RPMI7951 (cell line): ENCODE measurements around the gene KLHDC4. TPM values are rescaled to one million over a fixed set of nuclear protein-coding genes. Genes with fewer than 3 reads are reported as not detected.
"Not testable (repeated sequence)": the region's sequence is repeated elsewhere in the genome, so short reads cannot be mapped to it uniquely, and the experiment has no call there.

Source experiments
- DNase-seq: peaks from one replicate; pipeline ENCODE4 v3.0.0-alpha.2; 2012; ENCODE audit warnings: low read depth
- total RNA-seq: library from RNA; depleted of rRNA; stranded (reverse); fragments of >200 nt; shearing (Covaris generic); gene quantifications from 2 replicates; pipeline ENCODE4 v1.2.3, GENCODE V29; 2014

KLHDC4 gene
- total RNA-seq, 1 experiment from 2014 or later: 16.0 TPM

DNA sequence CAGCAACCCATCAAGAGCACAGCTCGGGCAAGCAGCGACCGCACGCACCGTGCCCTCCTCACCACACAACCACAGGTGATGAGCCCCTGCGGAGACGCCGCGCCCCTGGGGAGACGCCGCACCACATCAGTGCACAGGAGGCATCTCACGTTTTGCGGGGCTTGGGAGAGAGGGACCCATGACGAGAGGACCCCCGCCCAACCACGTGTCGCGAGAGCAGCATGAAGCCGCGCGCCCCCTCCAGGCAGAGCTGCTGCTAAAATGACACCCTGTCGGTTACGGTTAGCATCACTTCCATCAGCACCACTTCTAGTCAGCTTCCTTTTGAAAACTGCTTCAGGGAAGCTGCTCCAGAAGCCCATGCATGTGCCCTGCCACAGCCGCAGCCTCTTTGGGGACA lies 45.3 kb downstream of the KLHDC4 start:
- no peak for DNase-seq

DNA sequence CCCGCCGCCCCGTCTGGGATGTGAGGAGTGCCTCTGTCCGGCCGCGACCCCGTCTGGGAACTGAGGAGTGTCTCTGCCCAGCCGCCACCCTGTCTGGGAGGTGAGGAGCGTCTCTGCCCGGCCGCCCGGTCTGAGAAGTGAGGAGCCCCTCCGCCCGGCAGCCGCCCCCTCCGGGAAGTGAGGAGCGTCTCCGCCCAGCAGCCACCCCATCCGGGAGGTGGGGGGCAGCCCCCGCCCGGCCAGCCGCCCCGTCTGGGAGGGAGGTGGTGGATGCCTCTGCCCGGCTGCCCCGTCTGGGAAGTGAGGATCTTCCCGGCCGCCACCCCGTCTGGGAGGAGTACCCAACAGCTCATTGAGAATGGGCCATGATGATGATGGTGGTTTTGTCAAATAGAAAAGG lies 47.0 kb downstream of the KLHDC4 start:
- DNase-seq: not testable (repeated sequence)

DNA sequence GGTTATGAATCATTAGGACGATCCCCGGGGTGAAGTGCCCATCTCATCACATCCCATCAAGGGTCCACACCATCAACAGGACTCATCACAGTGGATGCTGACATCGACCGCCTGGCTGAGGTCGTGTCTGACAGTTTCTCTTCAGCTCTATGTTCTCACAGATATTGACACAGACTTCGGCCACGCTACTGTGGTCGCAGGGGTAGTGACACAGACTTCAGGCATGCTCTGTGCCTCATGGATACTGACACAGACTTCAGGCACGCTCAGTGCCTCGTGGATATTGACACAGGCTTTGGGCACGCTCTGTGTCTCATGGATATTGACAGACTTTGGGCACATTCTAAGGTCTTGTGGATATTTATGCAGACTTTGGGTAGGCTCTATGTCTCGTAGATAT lies 50.1 kb downstream of the KLHDC4 start:
- peak; percentile 17 for DNase-seq

DNA sequence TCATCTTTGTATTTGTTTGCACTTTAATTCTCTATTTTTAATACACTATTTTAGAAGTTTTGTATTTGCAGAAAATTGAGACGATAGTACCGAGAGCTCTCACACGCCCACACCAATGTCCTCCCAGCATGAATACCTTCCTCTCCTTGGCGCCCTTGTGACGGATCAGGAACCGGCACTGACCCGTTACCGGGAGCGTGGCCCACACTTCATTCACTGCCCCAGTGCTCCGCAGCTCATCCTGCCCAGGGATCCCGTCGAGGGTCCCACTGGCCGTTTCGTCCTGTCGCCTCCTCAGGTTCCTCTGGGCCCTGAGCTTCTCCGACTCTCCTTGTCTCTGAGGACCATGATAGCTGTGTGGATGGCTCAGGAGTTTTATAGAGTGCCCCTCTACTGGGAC lies 50.6 kb downstream of the KLHDC4 start:
- no peak for DNase-seq

- DNase-seq: no peak
These were observed 52.1 kb downstream of the KLHDC4 start for GRCh38 chr16:87713451-87714229.

GRCh38 chr16:87712184-87712762 lies 53.5 kb downstream of the KLHDC4 start:
- DNase-seq: no peak

DNA sequence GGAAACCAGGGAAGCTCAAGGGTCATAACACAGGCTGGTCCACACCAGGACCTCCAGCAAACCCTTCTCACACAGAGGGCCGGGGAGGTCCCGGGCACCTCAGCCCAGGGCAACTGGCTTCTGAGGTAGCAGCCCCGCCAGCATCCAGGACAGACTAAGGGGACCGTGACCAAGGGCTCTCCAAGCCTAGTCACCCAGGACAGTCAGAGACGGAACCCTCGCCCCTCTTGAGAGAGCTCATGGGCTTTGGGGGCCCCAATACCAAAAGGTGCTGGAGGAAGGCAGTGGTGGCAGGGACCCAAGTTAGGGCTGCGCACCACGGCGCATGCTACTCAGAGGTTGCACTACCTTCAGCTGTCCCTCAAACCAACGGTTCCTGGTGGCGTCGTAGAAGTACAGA lies 54.9 kb downstream of the KLHDC4 start:
- DNase-seq: no peak

DNA sequence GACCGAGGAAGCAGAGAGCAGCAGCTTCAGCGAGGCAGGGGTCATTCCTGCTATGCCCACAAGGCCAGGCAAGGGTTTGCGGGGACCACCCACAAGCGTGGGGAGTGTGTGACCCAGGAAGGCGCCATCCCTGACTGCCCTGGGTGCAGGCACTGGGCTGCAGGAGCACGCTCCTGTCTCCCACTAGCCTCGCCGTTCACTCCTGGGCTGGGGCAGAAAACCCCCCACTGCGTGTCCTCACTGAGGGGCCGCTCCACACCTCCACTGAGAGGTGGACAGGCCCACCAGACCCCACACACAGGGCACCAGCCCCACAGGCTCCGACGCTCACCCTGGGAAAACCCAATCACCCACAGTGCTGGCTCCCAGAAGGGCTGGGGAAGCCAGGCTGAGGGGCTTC lies 56.1 kb downstream of the KLHDC4 start:
- DNase-seq: no peak

DNA sequence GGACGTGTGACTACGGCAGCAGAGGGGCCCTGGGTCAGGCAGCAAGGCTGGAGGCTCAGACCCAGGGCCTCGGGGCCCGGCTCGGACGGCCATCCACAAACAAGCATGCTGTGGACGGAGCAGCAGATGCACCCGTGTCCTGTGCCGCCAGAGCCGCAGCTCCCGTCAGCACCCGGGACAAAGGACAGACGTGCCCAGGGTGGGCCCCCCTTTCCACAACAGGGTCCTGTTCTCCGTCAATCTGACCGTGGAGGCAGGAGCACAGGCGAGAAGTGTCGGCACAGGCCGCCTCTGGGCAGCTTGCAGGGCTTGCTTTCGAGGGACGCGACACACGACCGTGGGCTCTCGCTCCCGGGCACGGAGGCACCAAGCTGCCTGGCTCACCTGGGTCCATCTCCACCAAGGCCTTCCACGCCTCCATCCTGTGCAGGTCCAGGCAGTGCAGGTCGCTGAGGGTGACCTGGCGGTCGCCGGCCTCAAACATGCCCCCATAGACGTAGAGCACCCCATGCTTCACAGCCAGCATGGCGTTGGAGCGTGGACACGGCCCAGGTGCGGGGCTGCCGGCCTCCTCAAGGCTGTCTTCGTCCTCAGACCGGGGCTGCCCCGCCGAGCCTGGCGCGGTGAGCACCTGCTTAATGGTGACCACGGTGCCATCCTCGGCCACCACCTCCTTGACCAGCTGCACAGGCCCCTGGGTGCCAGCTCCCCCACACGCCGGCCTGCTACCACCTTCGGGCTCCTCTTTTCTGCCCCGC lies 56.7 kb downstream of the KLHDC4 start:
- no peak for DNase-seq

- no peak for DNase-seq
These were observed 57.8 kb downstream of the KLHDC4 start for GRCh38 chr16:87707714-87708580.

- no peak for DNase-seq
These were observed 58.7 kb downstream of the KLHDC4 start for GRCh38 chr16:87707097-87707496.

- no peak for DNase-seq
These were observed 59.3 kb downstream of the KLHDC4 start for GRCh38 chr16:87706278-87707000.

GRCh38 chr16:87705771-87706277 lies 60.0 kb downstream of the KLHDC4 start:
- DNase-seq: no peak

DNA sequence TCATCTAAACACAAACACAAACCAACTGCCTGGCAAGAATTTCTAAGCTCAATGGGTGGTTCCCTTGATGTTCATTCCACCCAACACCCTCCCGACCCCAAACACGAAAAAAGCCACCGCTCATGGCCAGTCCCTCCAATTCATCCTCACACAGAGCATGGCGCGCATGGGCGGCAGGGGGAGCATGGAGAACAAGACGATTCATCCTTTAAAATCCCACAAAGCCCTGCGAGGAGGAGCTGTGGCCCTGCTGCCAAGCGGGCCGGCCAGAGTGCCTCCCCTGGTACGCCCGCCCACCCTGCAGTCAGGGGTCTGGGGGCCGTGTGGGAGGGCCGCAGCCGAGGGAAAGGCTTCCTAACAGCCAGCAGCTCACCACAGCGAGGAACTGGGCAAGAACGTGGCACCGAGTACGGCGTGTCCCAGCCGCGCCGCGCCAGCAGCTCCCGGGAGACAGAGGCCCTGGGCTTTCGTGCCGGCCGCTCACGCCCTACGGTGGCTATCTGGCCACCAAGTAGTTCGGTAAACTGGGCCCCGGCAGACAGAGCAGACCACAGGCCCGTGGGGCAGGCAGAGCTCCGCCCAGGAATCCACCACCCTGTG lies 60.9 kb downstream of the KLHDC4 start:
- no peak for DNase-seq

- no peak for DNase-seq
These were observed 61.9 kb downstream of the KLHDC4 start for GRCh38 chr16:87703835-87704375.

GRCh38 chr16:87703071-87703470 lies 62.7 kb downstream of the KLHDC4 start:
- DNase-seq: no peak

DNA sequence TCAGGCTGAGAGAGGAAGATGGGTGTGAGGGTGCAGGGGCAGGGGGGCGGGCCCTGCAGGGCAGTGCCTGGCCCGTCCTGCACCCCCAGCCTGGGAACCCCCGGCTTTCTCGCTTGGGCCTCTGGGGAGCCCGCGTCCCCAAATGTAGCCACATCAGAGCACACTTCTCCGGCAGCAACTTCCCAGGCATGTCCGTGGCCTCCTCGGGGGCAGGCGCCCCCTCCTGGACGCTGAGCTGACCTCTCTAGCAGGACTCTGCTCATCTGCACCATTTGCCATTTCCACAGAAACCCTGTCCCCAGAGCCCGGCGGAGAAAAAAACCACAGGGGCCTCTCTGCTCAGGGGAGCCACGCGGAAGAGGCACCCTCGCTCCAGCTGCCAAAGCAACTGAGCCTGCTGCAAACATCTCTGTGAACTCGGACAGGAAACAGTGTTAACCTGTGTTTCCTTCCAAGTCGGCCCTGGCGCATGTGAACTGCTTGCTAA lies 63.4 kb downstream of the KLHDC4 start:
- DNase-seq: no peak

DNA sequence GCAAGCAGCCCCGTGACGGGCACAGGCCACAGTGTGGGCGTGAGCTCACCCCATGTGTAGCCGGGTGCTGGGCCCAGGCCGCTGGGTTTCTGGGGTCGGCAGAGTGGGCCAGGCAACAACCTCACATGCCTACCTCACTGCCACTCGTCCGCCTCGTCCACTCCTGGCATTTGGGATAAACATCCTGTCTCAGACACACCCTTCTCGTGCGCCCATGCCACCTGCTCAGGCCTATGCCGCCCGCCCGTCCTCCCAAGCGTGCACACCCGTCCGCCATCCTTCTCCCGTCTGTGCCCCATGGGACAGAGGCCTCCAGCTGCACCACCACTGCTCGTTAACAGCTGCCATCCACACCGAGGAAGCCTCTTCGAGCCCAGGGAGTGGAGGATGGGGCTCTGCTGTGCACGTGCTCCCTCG lies 64.3 kb downstream of the KLHDC4 start:
- no peak for DNase-seq

DNA sequence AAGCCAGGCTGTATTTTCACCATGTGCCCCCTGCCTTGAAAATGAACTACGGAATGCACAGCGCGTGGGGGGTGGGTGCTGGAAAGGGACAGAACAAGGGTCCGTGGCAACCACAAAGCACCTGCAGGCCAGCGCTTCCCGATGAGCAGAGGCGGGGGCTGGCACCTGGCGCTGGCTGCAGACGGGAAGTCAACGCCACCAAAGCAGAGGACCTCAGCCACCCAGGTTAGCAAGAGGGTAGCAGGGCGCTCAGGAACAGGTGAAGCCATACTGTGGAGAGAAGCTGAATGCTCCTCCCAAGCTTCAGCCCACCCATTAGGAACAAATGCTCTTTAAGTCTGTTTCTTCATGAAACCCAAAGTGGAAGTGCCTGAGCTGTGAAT lies 64.7 kb downstream of the KLHDC4 start:
- no peak for DNase-seq

- DNase-seq: no peak
These were observed 65.2 kb downstream of the KLHDC4 start for GRCh38 chr16:87700406-87701077.
